Transverse colon (tissue), 4 donors: Measurements from ENCODE around the gene ABHD16A. TPM values are rescaled to one million over a fixed set of nuclear protein-coding genes. Genes with fewer than 3 reads are reported as not detected.

Source experiments
- DNase-seq: peaks from one replicate; pipeline ENCODE4 v3.0.0-alpha.2; 2019
- H3K27ac ChIP-seq, 4 donors: fragments of 200-600 bp; sonication (generic); 2 replicates each; pipeline ENCODE4 v1.5.1; 2016 to 2018; ENCODE audit warnings: inconsistent platforms in 4 of 4
- H3K27me3 ChIP-seq: fragments of 200-600 bp; sonication (generic); 2 replicates; pipeline ENCODE4 v1.5.1; 2017; ENCODE audit warnings: inconsistent platforms
- H3K36me3 ChIP-seq, 4 donors: fragments of 200-600 bp; sonication (generic); 2 replicates each; pipeline ENCODE4 v1.5.1; 2017 to 2019; ENCODE audit warnings: inconsistent platforms in 4 of 4
- H3K4me1 ChIP-seq, 4 donors: fragments of 200-600 bp; sonication (generic); 2 replicates each; pipeline ENCODE4 v1.5.1; 2017 to 2020; ENCODE audit warnings: inconsistent platforms in 4 of 4
- H3K4me3 ChIP-seq, 4 donors: fragments of 200-600 bp; sonication (generic); 1 replicate in 1 of 4; 2 replicates in 3 of 4; pipeline versions ENCODE4 v1.5.1 to v1.6.1; 2017 to 2019; ENCODE audit warnings: inconsistent platforms in 4 of 4
- H3K9me3 ChIP-seq, 2 donors: fragments of 200-600 bp; sonication (generic); 2 replicates each; pipeline ENCODE4 v1.5.1; 2017 to 2019; ENCODE audit warnings: inconsistent platforms in 2 of 2
- CTCF ChIP-seq, 5 experiments: fragments of 200-600 bp in 3 of 5; fragments of 450-650 bp in 2 of 5; sonication (generic) in 3 of 5; IDR thresholded peaks; 1 replicate in 2 of 5; 2 replicates in 3 of 5; pipeline ENCODE4 v1.5.1; 2016 to 2017; ENCODE audit warnings: antibody characterized with exemption in 5 of 5, inconsistent platforms in 3 of 5, mild to moderate bottlenecking in 2 of 5, moderate library complexity in 1 of 5
- EP300 ChIP-seq: sonication (generic); formaldehyde crosslinking; IDR thresholded peaks from one replicate; pipeline ENCODE4 v1.6.1; 2017; ENCODE audit warnings: antibody characterized with exemption, low read depth
- POLR2A ChIP-seq: fragments of 450-650 bp; IDR thresholded peaks from one replicate; pipeline ENCODE4 v1.6.1; 2016; ENCODE audit warnings: antibody characterized with exemption, mild to moderate bottlenecking, moderate library complexity
- POLR2AphosphoS5 ChIP-seq, 3 donors: sonication (generic); formaldehyde crosslinking; IDR thresholded peaks; one replicate each; pipeline ENCODE4 v1.6.1; 2016; ENCODE audit warnings: antibody characterized with exemption in 3 of 3
- WGBS, 2 donors: methylation state at CpG; one replicate each; pipeline ENCODE4 v1.1.5; 2018; ENCODE audit warnings: low coverage in 1 of 2; 5-methylcytosine and 5-hydroxymethylcytosine counted together
- in situ Hi-C, 4 donors: fragments of 200-750 bp; cut with MboI; loops; one replicate each; pipeline versions ENCODE4 v1.15.0 to v1.15.1; 2017; ENCODE audit warnings: low sequenced_read_pairs in 3 of 4, low pct_ligation_motif_present in 1 of 4, low pct_unique_long_range_greater_than_20kb in 1 of 4
- intact Hi-C: fragments of 100-400 bp; cut with DNase I; formaldehyde crosslinking; loops from one replicate; pipeline ENCODE4 v1.15.1; 2023; ENCODE audit warnings: low total_unique reads
- total RNA-seq, 4 donors: library from RNA; depleted of rRNA; stranded (reverse); fragments of >200 nt; gene quantifications; one replicate each; pipeline ENCODE4 v1.1.0, GENCODE V29; 2016

Gene ABHD16A
- 10 to 100 TPM; 45.4 to 72.8 (median 67.4) TPM for total RNA-seq

GRCh38 chr6:31702819-31703716, at the start of gene ABHD16A:
Gene ABHD16A, minus strand, starts transcription at chr6:31703324. Its CDS starts 43 bp downstream, at chr6:31703281.
- intact Hi-C loops: no loop called here
- in situ Hi-C loops: no loop called here
- Histone ChIP-seq H3K27ac (peak within 1 kb of the TSS; percentile 98 to 100 (median 99)), H3K9me3 (no peaks in the 10 kb centered on the region), H3K36me3 (peaks cover 0 to 5% (median 0%) of the 10 kb centered on the region in 4 donors), H3K4me1 (peaks cover 17 to 27% (median 21%) of the 10 kb centered on the region in 4 donors), H3K27me3 (no peaks in the 10 kb centered on the region), H3K4me3 (peak within 1 kb of the TSS; percentile 66 to 99 (median 91))
- TF ChIP-seq CTCF (IDR thresholded peaks at IDR 0.05) (peak in 2 of 5 experiments; percentile 29 to 41), POLR2A (peak; percentile 98), POLR2AphosphoS5 (IDR thresholded peaks at IDR 0.05) (peak; percentile 98 to 99 (median 98)), EP300 (no peak)
- 0 to 1% methylated on average over 4 to 36 of the region's 54 CpGs for WGBS, 2 donors
- DNase-seq: peak; percentile 99

- Histone ChIP-seq H3K27ac (no peak overlapping the region), H3K27me3 (no peaks in the 10 kb centered on the region), H3K4me1 (no peaks in the 10 kb centered on the region), H3K9me3 (no peaks in the 10 kb centered on the region), H3K36me3 (no peaks in the 10 kb centered on the region), H3K4me3 (no peak overlapping the region)
- DNase-seq: no peak
- in situ Hi-C loops (no loop called here), intact Hi-C loops (no loop called here)
- TF ChIP-seq POLR2AphosphoS5 (IDR thresholded peaks at IDR 0.05) (no peak), EP300 (no peak), POLR2A (no peak), CTCF (IDR thresholded peaks at IDR 0.05) (no peak)
- 73 to 74% methylated on average over 5 to 8 of the region's 8 CpGs for WGBS, 2 donors
Observed at GRCh38 chr6:31752739-31753319, 49.7 kb upstream of the ABHD16A start.

- in situ Hi-C loops (no loop called here), intact Hi-C loops (loop anchor here (1.0 kb wide), 1 partner anchor 30 kb away; no protein-coding TSS in a partner anchor)
- Histone ChIP-seq H3K9me3 (no peaks in the 10 kb centered on the region), H3K4me3 (no peak overlapping the region), H3K27me3 (no peaks in the 10 kb centered on the region), H3K36me3 (no peaks in the 10 kb centered on the region), H3K27ac (no peak overlapping the region), H3K4me1 (peaks cover 0 to 5% (median 0%) of the 10 kb centered on the region in 4 donors)
- no peak for TF ChIP-seq EP300
- no peak for TF ChIP-seq POLR2AphosphoS5 (IDR thresholded peaks at IDR 0.05)
- TF ChIP-seq CTCF (IDR thresholded peaks at IDR 0.05): no peak
- no peak for TF ChIP-seq POLR2A
- 70 to 82% methylated on average over 4 to 7 of the region's 7 CpGs for WGBS, 2 donors
- no peak for DNase-seq
Observed at GRCh38 chr6:31750411-31751022, 47.4 kb upstream of the ABHD16A start.
